ENCODE results near the gene DHRS12.
A peak's percentile ranks its signal among the peaks of the same experiment; 100 is the strongest.

Gene DHRS12

GRCh38 chr13:51758691-51759090, 45.3 kb downstream of the DHRS12 start:
- DNase-seq, result no peak

DNA sequence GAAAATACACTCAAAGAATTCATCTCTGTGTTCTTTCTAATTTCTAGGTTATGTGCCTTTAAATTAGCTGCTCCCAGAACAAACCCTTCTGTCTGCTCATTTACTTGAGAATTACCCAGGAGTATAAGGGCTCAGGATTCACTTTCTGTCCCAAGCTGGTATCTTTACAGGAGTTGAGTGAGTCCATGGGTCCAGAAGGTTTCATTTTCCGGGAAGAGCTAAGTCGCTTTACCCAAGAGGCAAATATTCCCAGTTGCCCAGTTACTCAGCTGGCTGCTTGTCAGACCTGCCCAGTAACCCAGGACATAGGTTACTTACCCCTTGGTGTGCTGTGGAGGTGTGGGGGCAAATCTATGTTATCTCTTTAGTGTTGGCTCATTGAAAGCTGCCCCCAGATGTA, 47.3 kb downstream of the DHRS12 start:
- DNase-seq, result no peak

GRCh38 chr13:51747438-51748434, 56.2 kb downstream of the DHRS12 start:
- DNase-seq, result no peak

DNA sequence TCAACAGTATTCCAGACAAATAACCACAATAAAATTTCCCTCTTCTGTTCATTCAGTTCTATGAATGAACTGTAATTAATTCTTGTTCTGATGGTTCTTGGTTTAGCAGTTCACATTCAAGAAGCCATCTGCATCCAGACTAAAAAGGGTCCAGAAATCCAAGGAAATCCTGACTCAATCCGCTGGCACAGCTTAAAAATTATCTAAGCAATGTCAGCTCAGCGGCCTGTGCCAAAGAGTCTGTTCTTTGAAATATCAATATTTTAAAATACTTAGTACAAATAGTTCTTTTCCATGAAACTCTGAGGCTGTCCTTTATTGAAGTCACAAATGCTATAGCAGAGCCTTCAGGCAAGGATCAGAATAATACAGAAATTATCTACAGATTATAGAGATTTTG, 57.2 kb downstream of the DHRS12 start:
- DNase-seq, result no peak

DNA sequence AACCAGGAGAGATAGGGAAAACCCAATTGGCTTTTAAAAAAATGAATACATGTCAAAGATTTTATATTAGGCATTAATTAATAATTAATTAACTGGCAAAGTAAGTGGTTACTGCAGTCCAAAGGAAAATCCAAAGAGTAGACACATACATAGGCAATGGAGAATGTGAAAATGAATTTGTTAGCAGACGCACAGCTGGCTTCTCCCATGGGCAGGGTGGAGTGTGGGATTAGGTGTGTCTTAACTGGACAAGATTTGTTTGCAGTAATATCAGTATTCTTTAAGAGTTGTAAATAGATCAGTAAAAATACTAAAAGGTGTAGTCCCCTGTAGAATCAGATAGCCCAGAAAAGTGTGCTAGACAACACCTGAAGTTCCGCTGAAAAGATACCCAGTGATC, 58.7 kb downstream of the DHRS12 start:
- DNase-seq, result no peak

- DNase-seq, result no peak
Observed at GRCh38 chr13:51742611-51743010, 61.4 kb downstream of the DHRS12 start.

GRCh38 chr13:51742031-51742430, 61.9 kb downstream of the DHRS12 start:
- DNase-seq, result no peak

DNA sequence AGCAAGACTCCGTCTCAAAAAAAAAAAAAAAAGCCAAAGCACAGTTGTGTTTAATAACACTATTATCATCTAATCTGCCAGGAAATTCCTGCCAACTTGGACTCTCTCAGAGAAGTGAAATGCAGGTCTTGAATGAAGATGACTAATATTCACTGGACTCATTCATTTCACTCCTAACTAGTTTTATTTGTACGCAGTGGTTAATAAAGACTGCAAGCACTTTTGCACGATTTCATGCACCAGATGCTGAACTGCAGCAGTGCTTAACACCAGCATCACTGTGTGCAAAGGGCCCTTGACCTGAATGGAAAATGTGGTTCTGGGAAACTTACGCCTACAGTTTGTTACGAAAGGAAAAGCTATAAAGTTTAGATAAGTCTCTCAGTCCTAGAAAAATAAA, 63.3 kb downstream of the DHRS12 start:
- no peak for DNase-seq

GRCh38 chr13:51739027-51739764, 64.8 kb downstream of the DHRS12 start:
- DNase-seq, result no peak

DNA sequence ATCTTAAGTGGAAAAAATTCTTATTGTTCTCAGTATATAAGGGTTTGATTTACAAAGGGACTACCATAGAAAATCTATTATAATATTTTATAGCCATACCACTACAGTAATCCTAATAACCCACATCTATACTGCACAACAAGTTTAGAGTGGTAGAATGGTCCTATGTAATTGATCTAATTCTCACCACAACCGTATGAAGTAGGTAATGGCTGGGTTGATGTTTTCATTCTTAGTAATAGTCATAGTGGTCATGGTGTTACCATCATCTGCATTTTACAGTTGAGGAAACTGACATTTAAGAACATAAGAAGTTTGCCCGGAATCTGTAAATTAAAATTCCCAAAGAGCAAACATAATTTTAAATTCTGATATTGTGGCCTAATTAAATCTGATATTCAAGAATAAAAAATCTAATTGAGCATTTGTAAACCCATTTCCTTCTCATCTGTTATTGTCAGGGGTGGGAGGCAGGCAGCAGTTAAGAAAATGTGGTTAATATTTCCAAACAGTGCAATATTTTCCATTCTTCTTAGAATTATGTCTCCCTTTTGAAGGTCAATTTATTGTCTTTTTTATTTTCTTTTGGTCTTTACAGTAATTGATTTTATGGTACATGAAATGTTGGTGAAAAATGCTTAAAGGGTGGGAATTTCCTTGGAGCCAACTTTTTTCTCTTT, 65.6 kb downstream of the DHRS12 start:
- DNase-seq, result peak in 1 of 5 experiments; percentile 33

GRCh38 chr13:51737609-51738008, 66.4 kb downstream of the DHRS12 start:
- DNase-seq, result peak in 1 of 5 experiments; percentile 41

DNA sequence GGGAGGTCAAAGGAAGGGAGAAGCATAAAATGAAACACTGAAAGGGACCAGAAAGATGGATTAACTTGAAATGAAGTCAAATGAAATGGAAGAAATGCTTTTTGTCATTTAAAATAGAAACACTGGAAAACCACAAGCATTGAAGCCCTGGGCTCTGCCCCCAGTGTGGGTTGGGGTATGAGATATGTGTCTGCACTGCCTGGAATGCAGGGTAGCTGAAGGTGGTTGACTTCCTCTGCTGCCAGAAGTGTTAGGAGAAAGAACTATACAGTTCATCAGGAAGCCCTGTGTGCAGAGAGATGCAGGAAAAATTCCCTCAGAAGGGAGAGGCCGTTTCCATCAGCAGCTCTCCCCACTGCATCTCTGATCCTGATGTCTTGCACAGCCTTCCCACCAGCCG, 69.2 kb downstream of the DHRS12 start:
- no peak for DNase-seq

DNA sequence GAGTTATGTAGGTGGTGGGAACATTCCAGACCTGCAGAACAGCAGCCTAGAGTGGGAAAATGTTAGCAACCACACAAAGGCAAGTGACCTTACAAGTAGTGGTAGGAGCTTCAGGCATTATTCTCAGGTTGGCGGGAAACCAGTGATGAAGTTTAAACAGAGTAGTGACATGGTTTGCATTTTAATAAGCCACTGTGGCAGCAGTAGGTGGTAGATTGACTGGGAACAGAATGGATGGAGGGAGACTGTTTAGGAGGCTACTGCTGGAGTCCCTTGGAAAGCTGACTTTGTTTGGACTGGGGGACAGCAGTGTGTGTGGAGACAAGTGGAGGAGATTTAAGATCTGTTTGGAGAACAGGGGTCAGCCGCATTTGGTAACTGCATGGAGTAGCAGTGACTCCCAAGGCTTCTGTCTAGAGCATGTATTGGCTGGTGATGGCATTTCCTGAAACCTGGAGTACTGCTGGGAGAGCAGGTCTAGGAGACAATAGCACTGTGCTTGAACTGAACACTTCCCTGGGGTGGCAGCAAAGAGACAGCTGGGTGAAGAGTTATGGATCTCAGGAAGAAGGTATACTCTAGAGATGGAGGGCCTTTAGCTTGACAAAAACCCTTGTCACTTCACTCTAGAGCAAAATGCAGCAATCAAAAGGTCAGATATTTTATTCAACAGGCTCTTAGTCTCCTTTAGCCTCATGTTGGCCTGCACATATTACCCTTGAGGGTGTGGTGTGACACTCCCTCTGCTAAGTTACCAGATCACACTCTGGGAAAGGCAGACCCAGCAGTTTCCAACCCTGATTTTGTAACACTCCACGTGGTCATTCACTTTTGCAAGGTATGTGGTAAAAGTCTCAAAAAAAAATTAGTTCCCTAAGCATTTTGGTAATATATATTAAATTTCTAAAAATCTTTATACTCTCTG, 70.3 kb downstream of the DHRS12 start:
- no peak for DNase-seq

DNA sequence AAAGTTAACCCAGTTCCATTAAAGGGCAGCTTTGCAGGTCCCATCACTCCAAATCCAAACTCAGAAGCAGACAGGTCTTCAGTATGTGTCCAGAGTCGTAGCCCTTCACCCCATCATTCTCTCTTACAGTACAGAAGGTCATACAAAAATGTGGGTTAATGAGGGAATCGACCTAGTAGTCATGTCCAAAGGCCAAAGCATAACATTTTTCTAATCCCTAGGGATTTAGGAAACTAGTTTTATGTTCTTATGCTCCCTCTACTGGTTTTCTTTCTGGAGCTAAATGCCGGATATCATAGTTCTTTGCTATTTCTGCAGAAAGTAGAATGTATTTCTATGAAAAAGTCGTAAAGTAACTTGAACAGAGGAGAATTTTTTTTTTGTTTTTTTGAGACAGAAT, 72.2 kb downstream of the DHRS12 start:
- no peak for DNase-seq

DNA sequence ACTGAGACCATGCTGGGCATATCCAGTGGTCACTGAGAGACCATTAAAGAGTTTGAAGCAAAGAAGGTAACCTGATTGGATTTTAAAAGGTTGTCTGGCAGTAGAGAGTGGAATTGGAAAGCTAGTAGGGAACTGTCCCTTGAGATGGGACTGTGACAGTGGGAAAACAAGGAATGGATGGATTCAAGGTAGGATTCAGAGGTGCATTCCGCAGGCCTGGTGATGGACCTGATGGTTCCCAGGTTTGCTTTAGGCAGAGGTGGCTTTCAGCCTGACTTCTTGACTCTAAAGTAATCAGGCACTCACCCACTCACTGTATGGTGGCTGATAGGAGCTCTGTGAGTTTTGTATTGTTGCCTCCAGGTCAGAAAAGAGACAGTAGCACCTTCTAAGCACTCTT, 73.0 kb downstream of the DHRS12 start:
- no peak for DNase-seq

DNA sequence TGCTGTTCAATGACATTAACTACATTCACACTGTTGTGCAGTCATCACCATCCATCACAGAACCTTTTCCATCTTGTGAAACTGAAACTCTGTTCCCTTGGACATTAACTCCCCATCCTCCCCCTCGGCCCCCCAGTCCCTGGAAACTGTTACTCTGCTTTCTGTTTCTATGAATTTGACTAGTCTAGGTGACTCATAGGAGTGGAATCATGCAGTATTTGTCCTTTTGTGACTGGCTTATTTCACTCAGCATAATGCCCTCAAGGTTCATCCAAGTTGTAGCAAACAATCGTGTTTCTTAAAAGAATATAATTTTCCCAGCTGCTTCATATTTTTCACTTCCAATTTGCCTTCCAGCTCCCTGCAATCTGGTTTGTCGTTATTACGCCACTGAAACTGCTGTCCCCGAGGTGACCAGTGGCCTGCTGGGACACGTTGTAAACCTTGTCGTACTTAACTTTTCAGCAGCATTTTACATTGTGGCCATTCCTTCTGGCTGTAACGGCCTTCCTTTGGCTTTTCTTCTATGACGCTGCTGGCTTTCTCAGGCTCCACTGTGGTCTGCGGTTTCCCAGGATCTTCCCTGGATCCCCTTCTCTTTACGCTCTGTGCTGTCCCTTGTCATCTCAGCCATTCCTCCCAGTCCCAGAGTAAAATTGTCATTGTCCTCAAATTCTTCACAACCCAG, 74.0 kb downstream of the DHRS12 start:
- DNase-seq, result no peak

DNA sequence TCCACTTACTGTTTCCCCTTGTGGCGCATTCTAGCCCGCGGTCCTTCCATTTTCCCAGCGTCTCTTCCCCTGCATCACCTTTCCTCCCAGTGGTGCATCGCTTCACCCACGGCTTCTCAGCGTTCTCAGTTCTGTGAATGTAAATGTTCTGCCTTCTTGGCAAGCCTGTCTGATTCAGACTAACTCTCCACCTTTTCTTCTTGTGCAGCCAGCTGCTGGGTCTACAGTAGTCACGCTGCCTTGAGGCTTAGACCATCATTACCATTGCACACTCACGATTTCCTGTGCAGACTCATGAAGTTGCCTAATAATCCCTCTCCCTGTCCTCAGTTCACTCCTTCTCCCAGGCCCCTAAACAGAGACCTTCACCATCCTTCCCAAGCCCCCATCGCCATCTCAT, 75.0 kb downstream of the DHRS12 start:
- no peak for DNase-seq

GRCh38 chr13:51728275-51728673, 75.7 kb downstream of the DHRS12 start:
- DNase-seq, result no peak

- DNase-seq, result no peak
Observed at GRCh38 chr13:51727634-51728274, 76.2 kb downstream of the DHRS12 start.

- DNase-seq, result no peak
Observed at GRCh38 chr13:51726446-51727193, 77.3 kb downstream of the DHRS12 start.
